COLO668 (cell line): ENCODE data around the gene SPATA20.

Experiments
- DNase-seq: peaks from one replicate; lab custom pipeline; 2025; ENCODE audit not compliant: unreplicated experiment; lab: John Stamatoyannopoulos, UW

The SPATA20 gene

GRCh38 chr17:50557630-50558029 is 10.7 kb downstream of the SPATA20 start:
- no peak for DNase-seq

- DNase-seq, result no peak
These were observed 11.1 kb downstream of the SPATA20 start for GRCh38 chr17:50558091-50558490.

DNA sequence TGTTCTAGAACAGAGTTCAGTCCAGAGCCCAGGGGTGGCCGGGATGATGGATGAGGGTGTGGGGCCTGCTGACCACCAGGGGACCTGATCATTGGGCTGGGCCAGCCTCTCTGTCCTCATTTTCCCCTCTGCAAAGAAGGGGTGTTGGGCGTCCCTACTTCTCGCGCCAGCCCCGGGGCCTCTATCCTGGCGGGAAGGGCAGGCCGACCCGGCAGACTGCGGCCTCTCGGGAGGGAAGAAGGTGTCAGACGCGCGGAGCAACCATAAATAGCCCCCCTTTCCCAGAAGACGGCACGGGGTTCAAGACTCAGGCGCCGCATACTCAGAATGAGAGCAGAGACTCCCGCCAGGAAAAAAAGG is 11.6 kb downstream of the SPATA20 start:
- no peak for DNase-seq

GRCh38 chr17:50558941-50559614 is 12.1 kb downstream of the SPATA20 start:
- peak; percentile 1 for DNase-seq

- peak; percentile 1 for DNase-seq
These were observed 12.8 kb downstream of the SPATA20 start for GRCh38 chr17:50559674-50560184.

- peak; percentile 81 for DNase-seq
These were observed 13.3 kb downstream of the SPATA20 start, which contains the start of gene CACNA1G for GRCh38 chr17:50560185-50560824. Gene CACNA1G (plus strand): TSS chr17:50560715. CDS start chr17:50561460, 745 bp downstream.

DNA sequence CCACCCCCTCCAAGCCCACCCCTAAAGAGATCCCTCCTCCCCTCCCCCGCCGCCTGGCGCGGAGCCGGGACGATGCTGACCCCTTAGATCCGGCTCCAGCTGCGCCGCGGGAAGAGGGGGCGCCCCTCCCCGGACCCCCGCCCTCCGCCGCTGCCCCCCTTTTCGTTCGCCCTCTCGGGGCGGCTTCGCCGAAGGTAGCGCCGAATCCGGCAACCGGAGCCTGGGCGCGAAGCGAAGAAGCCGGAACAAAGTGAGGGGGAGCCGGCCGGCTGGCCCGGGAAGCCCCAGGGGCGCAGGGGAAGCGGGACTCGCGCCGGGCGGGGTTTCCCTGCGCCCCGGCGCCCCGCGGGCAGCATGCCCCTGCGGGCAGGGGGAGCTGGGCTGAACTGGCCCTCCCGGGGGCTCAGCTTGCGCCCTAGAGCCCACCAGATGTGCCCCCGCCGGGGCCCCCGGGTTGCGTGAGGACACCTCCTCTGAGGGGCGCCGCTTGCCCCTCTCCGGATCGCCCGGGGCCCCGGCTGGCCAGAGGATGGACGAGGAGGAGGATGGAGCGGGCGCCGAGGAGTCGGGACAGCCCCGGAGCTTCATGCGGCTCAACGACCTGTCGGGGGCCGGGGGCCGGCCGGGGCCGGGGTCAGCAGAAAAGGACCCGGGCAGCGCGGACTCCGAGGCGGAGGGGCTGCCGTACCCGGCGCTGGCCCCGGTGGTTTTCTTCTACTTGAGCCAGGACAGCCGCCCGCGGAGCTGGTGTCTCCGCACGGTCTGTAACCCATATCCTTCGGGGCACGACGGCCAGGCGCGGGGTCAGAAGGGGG is 14.2 kb downstream of the SPATA20 start:
- DNase-seq, result peak; percentile 3

- DNase-seq, result no peak
These were observed 14.8 kb downstream of the SPATA20 start for GRCh38 chr17:50561746-50562141.

DNA sequence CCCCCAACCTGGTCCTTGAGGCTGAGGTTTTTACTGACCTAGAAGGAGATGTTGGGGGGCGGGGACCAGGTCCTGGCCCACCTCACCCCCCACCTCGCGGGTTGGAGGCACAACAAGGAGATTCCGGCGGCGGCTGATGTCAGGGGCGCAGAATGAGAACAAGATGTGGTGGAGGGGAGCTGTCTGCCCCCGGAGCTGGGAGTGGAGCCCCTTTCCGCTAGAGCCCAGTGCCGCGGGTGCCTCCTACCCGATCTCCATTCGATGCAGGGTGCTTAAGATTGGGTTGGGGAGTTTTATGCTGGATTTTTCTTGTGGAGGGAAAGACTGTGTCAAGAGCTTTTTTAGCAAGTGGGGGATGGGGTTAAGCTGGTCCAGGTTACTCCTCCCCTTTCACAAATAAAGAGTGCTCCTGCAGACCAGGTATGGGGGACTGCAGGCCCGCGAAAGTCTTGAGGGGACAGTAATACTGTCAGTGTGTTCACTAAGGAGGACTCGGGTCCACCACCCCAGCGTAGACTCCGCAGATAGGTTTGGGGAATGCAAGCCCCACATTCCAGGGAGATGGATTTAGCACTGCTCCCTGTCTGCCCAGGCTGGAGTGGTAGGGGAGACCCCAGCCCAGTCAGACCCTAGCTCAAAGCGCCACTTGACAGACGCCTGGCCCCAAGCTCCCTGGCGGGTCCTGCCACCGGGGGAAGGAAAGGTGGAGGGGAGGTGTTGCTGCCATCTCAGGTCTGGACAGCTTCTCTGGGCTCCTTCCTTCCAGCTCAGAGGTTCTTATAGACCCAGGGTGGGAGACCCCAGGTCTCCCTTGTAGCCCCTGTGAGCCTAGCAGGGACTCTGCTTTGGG is 15.5 kb downstream of the SPATA20 start:
- DNase-seq, result no peak

- DNase-seq, result no peak
These were observed 16.1 kb downstream of the SPATA20 start for GRCh38 chr17:50563092-50563511.

GRCh38 chr17:50564916-50565315 is 17.9 kb downstream of the SPATA20 start:
- DNase-seq, result peak; percentile 6

DNA sequence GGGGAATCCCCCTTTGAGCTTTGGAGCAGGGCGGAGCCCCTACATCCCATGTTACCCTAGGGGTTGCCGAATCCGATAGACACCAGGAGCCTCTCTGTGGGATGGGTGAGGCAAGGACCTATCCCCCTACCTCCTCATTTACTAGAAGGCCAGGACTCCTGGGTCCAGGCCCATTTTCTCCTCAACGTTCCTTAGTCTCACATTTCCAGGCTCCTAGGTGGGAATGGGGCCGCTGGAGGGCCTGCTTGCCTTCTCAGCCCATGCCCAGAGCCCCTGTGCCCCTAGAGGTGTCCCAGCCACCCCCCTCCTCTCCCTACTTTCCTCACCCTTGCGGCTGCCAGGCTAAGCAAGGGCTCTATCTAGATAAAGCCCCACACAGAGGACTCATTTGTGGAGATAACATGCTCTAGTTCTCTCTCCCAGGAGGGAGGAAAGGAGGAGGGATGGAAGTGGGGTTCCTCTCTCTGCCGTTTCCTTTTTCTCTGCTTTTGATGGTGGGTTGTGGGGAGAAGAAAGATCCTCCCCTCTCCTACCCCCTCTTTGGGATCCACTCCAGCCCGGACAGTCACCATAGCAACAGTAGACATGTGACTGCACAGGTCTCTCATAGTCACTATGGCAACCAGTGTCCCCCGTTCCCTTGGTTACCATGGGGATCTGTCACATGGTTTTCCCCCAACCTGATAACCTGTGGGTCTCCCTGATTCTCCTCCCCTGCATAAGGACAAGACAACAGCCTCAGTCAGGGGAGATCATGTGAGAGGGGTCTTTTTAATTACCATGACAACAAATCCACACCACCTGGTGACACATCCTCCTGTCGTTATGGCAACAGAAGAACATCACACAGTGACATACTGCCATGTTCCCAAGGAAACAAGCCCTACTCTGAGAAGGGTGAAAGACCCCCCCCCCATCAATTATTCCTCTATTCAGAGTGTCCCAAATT is 18.7 kb downstream of the SPATA20 start:
- DNase-seq, result peak; percentile 12

DNA sequence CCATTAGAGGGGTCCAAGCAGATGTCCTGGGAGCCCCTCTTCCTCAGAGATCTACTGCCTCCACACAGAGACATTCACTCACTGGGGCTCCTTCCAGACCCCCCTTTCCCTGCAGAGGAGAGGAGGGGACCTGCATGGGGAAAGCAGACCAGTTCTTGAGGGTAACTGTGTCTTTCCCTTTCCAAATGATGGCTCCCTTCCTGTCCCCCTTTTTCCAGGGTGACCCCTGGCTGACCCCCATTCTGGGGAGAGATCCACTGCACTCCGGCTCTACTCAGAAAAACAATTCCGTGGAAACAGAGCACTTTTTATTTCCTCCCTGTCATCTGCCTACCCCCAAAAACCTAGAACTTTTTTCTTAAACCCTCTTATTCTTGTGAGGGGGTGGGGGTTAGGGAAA is 19.9 kb downstream of the SPATA20 start:
- DNase-seq, result no peak

DNA sequence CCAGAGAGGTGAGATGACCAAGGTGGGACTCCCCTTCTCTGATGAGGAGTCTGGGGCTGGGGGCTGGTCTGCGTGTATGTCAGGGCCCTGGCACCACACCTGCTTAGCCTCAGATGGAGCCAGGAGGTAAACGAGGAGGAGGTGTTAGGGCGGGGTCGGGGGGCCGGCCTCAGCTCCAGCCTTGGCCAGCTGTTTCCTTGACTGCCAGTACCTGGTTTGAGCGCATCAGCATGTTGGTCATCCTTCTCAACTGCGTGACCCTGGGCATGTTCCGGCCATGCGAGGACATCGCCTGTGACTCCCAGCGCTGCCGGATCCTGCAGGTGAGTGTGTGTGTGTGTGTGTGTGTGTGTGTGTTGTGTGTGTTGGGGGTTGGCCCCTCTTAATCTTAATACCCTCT is 21.7 kb downstream of the SPATA20 start:
- no peak for DNase-seq

- DNase-seq, result no peak
These were observed 22.6 kb downstream of the SPATA20 start for GRCh38 chr17:50569592-50569991.

- DNase-seq, result no peak
These were observed 23.1 kb downstream of the SPATA20 start for GRCh38 chr17:50570032-50570431.

- DNase-seq, result no peak
These were observed 23.6 kb downstream of the SPATA20 start for GRCh38 chr17:50570528-50570927.

GRCh38 chr17:50571681-50572080 is 24.7 kb downstream of the SPATA20 start:
- DNase-seq, result no peak

DNA sequence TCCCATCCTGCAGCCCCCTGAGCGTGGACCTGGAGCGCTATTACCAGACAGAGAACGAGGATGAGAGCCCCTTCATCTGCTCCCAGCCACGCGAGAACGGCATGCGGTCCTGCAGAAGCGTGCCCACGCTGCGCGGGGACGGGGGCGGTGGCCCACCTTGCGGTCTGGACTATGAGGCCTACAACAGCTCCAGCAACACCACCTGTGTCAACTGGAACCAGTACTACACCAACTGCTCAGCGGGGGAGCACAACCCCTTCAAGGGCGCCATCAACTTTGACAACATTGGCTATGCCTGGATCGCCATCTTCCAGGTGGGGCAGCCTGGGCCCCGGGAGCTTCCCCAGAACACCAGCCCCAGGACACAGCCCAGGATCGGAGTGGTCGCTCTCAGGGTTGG is 25.6 kb downstream of the SPATA20 start:
- DNase-seq, result no peak
